ENCODE results near the gene TMEM121. TPM values are rescaled to one million over a fixed set of nuclear protein-coding genes. Genes with fewer than 3 reads are reported as not detected.

Gene TMEM121
- total and polyA plus RNA-seq, 4 donors, result 0.33 to 1.5 (median 0.37) TPM; not detected in 1

- Histone ChIP-seq H3K27me3 (ENCODE audit: control insufficient read depth in 4 of 4, insufficient read depth in 4 of 4, low read length in 3 of 4) (no peaks in the 10 kb centered on the region), H3K36me3 (ENCODE audit: control insufficient read depth in 4 of 4, insufficient read depth in 3 of 4, low read depth in 1 of 4, low read length in 3 of 4) (peaks cover 0 to 1% (median 0%) of the 10 kb centered on the region in 4 donors), H3K4me1 (ENCODE audit: control insufficient read depth in 4 of 4, insufficient read depth in 4 of 4, low read length in 3 of 4) (peaks cover 9 to 24% (median 16%) of the 10 kb centered on the region in 4 donors), H3K4me3 (ENCODE audit: low read depth in 1 of 3, low read length in 3 of 3) (no peak overlapping the region), H3K9ac (ENCODE audit: low read depth in 1 of 2, low read length in 2 of 2) (no peak overlapping the region), H3K27ac (ENCODE audit: low read depth in 1 of 2, low read length in 2 of 2) (no peak overlapping the region), H3K9me3 (ENCODE audit: control insufficient read depth in 4 of 4, low read length in 3 of 4) (no peaks in the 10 kb centered on the region)
- 95% methylated on average over 30 of the region's 30 CpGs for WGBS
- no peak for DNase-seq (ENCODE audit: low spot score)
- TF ChIP-seq FOXA1 (IDR thresholded peaks at IDR 0.05), result no peak
- TF ChIP-seq, protein P1, sequence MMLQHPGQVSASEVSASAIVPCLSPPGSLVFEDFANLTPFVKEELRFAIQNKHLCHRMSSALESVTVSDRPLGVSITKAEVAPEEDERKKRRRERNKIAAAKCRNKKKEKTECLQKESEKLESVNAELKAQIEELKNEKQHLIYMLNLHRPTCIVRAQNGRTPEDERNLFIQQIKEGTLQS (IDR thresholded peaks at IDR 0.05), result no peak
- TF ChIP-seq, protein P2, sequence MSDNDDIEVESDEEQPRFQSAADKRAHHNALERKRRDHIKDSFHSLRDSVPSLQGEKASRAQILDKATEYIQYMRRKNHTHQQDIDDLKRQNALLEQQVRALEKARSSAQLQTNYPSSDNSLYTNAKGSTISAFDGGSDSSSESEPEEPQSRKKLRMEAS (IDR thresholded peaks at IDR 0.05), result no peak
- TF ChIP-seq GABPA (IDR thresholded peaks at IDR 0.05 in 1 of 2, conservative IDR thresholded peaks at IDR 0.05 in 1 of 2), result no peak
- TF ChIP-seq ZBTB33 (IDR thresholded peaks at IDR 0.05), result no peak
- TF ChIP-seq SP1 (IDR thresholded peaks at IDR 0.05), result no peak
- TF ChIP-seq HNF4G (IDR thresholded peaks at IDR 0.05), result no peak
- TF ChIP-seq REST (IDR thresholded peaks at IDR 0.05), result no peak
- TF ChIP-seq HNF4A (conservative IDR thresholded peaks at IDR 0.05), result no peak
- TF ChIP-seq, protein P3, sequence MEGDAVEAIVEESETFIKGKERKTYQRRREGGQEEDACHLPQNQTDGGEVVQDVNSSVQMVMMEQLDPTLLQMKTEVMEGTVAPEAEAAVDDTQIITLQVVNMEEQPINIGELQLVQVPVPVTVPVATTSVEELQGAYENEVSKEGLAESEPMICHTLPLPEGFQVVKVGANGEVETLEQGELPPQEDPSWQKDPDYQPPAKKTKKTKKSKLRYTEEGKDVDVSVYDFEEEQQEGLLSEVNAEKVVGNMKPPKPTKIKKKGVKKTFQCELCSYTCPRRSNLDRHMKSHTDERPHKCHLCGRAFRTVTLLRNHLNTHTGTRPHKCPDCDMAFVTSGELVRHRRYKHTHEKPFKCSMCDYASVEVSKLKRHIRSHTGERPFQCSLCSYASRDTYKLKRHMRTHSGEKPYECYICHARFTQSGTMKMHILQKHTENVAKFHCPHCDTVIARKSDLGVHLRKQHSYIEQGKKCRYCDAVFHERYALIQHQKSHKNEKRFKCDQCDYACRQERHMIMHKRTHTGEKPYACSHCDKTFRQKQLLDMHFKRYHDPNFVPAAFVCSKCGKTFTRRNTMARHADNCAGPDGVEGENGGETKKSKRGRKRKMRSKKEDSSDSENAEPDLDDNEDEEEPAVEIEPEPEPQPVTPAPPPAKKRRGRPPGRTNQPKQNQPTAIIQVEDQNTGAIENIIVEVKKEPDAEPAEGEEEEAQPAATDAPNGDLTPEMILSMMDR (IDR thresholded peaks at IDR 0.05; ENCODE audit: low read depth, low read length, missing input control), result no peak
- TF ChIP-seq JUND (IDR thresholded peaks at IDR 0.05), result no peak
- no peak for TF ChIP-seq YY1 (IDR thresholded peaks at IDR 0.05)
- no peak for TF ChIP-seq RXRA (IDR thresholded peaks at IDR 0.05)
- TF ChIP-seq TAF1 (conservative IDR thresholded peaks at IDR 0.05), result no peak
- no peak for TF ChIP-seq EGR1 (IDR thresholded peaks at IDR 0.05; ENCODE audit: low read depth in 2 of 2)
- no peak for TF ChIP-seq FOXA2 (IDR thresholded peaks at IDR 0.05)
- TF ChIP-seq RAD21 (IDR thresholded peaks at IDR 0.05), result no peak
- TF ChIP-seq NR2F2 (IDR thresholded peaks at IDR 0.05), result no peak
These were observed 4.9 kb downstream of the TMEM121 start for GRCh38 chr14:105531088-105531893.
